Immature natural killer cell (primary cell): ENCODE measurements around the gene RASAL2. TPM values are rescaled to one million over a fixed set of nuclear protein-coding genes. Genes with fewer than 3 reads are reported as not detected.
"Not testable (repeated sequence)": the region's sequence is repeated elsewhere in the genome, so short reads cannot be mapped to it uniquely, and the experiment has no call there.

Experiments
- DNase-seq, 3 donors: peaks; one replicate each; pipeline ENCODE4 v3.0.0; 2022; ENCODE audit warnings: mixed read lengths in 1 of 3
- H3K27ac Mint-ChIP-seq, 6 donors: one replicate each; pipeline ENCODE4 v1.8.0; 2020; ENCODE audit warnings: mixed read lengths in 6 of 6, mild to moderate bottlenecking in 5 of 6, inconsistent platforms in 4 of 6, moderate library complexity in 3 of 6
- H3K27me3 Mint-ChIP-seq, 3 donors: one replicate each; pipeline ENCODE4 v1.8.0; 2020 to 2021; ENCODE audit warnings: low read depth in 3 of 3, mild to moderate bottlenecking in 3 of 3, mixed read lengths in 3 of 3, moderate library complexity in 3 of 3, inconsistent platforms in 1 of 3
- H3K36me3 Mint-ChIP-seq, 3 donors: one replicate each; pipeline ENCODE4 v1.8.0; 2020; ENCODE audit warnings: mixed read lengths in 3 of 3, inconsistent platforms in 2 of 3, mild to moderate bottlenecking in 2 of 3
- H3K4me1 Mint-ChIP-seq, 2 donors: one replicate each; pipeline ENCODE4 v1.8.0; 2020; ENCODE audit warnings: inconsistent platforms in 2 of 2, mild to moderate bottlenecking in 2 of 2, mixed read lengths in 2 of 2, moderate library complexity in 1 of 2
- H3K4me3 Mint-ChIP-seq, 5 donors: one replicate each; pipeline ENCODE4 v1.8.0; 2020; ENCODE audit warnings: mild to moderate bottlenecking in 5 of 5, mixed read lengths in 5 of 5, inconsistent platforms in 3 of 5, moderate library complexity in 3 of 5
- H3K9me3 Mint-ChIP-seq, 6 donors: one replicate each; pipeline ENCODE4 v1.8.0; 2020; ENCODE audit warnings: mild to moderate bottlenecking in 6 of 6, mixed read lengths in 6 of 6, inconsistent platforms in 4 of 6, moderate library complexity in 3 of 6
- polyA plus RNA-seq, 3 donors: library from polyadenylated mRNA; unstranded; fragments of 300-500 nt; fragmentation: Illumina TruSeq; gene quantifications; one replicate each; pipeline ENCODE4 v1.2.3, GENCODE V29; 2021

The RASAL2 gene
- polyA plus RNA-seq, 3 donors from 2014 or later: not detected

GRCh38 chr1:178379807-178380206 lies 285.9 kb downstream of the RASAL2 start:
- no peak for DNase-seq
- no peak overlapping the region for H3K4me3 Mint-ChIP-seq
- no peaks in the 10 kb centered on the region for H3K36me3 Mint-ChIP-seq
- peaks cover 0 to 3% of the 10 kb centered on the region in 2 donors for H3K4me1 Mint-ChIP-seq
- H3K27me3 Mint-ChIP-seq: peaks cover 0 to 1% (median 0%) of the 10 kb centered on the region in 3 donors
- H3K9me3 Mint-ChIP-seq: peaks cover 0 to 3% (median under 1%) of the 10 kb centered on the region in 6 donors
- no peak overlapping the region for H3K27ac Mint-ChIP-seq

DNA sequence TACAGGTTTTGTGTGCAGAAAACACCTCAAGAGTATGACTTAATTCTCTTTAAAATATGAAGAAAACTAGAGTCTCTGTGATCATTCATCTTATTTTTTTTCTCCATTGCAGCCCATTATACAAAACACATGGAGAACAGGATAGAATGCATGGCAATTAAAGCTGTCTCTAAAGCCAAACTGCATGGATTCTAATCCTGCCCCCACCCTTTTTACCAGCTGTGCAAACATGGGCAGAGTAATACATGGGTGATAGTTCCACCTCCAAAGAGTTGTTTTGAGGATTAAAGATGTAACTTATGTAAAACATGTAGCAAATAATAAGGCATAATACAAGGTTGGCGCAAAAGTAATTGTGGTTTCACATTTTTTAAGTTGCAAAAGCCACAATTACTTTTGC lies 288.5 kb downstream of the RASAL2 start:
- Mint-ChIP-seq H3K4me3 (no peak overlapping the region), H3K9me3 (peaks cover 0 to 3% (median under 1%) of the 10 kb centered on the region in 6 donors), H3K4me1 (peaks cover 0 to 3% of the 10 kb centered on the region in 2 donors), H3K36me3 (no peaks in the 10 kb centered on the region), H3K27ac (no peak overlapping the region), H3K27me3 (peaks cover 0 to 5% (median 0%) of the 10 kb centered on the region in 3 donors)
- DNase-seq: no peak

- peaks cover 0 to 3% of the 10 kb centered on the region in 2 donors for H3K4me1 Mint-ChIP-seq
- H3K27me3 Mint-ChIP-seq: peaks cover 0 to 3% (median 0%) of the 10 kb centered on the region in 3 donors
- DNase-seq: no peak
- peaks cover 0 to 3% (median 0%) of the 10 kb centered on the region in 6 donors for H3K9me3 Mint-ChIP-seq
- no peak overlapping the region for H3K4me3 Mint-ChIP-seq
- H3K36me3 Mint-ChIP-seq: no peaks in the 10 kb centered on the region
- H3K27ac Mint-ChIP-seq: no peak overlapping the region
Observed at GRCh38 chr1:178385662-178386061, 291.8 kb downstream of the RASAL2 start.

- DNase-seq: no peak
- no peaks in the 10 kb centered on the region for H3K36me3 Mint-ChIP-seq
- H3K27me3 Mint-ChIP-seq: peaks cover 0 to 5% (median 0%) of the 10 kb centered on the region in 3 donors
- no peaks in the 10 kb centered on the region for H3K4me1 Mint-ChIP-seq
- no peak overlapping the region for H3K4me3 Mint-ChIP-seq
- H3K9me3 Mint-ChIP-seq: peaks cover 0 to 3% (median 0%) of the 10 kb centered on the region in 6 donors
- no peak overlapping the region for H3K27ac Mint-ChIP-seq
Observed at GRCh38 chr1:178388418-178389145, 294.7 kb downstream of the RASAL2 start.

GRCh38 chr1:178389441-178389840 lies 295.5 kb downstream of the RASAL2 start:
- Mint-ChIP-seq H3K4me3 (no peak overlapping the region), H3K27me3 (peaks cover 0 to 5% (median 0%) of the 10 kb centered on the region in 3 donors), H3K36me3 (no peaks in the 10 kb centered on the region), H3K4me1 (no peaks in the 10 kb centered on the region), H3K9me3 (peaks cover 0 to 5% (median 0%) of the 10 kb centered on the region in 6 donors), H3K27ac (no peak overlapping the region)
- DNase-seq: no peak

DNA sequence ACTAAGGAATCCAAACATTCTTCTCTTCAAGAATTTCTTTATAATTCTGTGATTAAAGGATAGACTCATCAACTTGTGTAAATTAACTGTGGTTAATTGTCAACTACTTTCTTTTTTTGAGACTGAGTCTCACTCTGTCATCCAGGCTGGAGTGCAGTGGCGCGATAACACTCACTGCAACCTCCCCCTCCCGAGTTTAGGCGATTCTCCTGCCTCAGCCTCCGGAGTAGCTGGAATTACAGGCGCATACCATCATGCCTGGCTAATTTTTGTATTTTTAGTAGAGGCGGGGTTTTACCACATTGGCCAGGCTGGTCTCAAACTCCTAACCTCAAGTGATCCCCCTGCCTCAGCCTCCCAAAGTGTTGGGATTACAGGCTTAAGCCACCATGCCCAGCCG lies 296.4 kb downstream of the RASAL2 start:
- not testable (repeated sequence) for H3K36me3 Mint-ChIP-seq, H3K27me3 Mint-ChIP-seq, H3K27ac Mint-ChIP-seq, DNase-seq, H3K9me3 Mint-ChIP-seq, H3K4me3 Mint-ChIP-seq, H3K4me1 Mint-ChIP-seq

GRCh38 chr1:178393370-178393769 lies 299.5 kb downstream of the RASAL2 start:
- Mint-ChIP-seq H3K27ac (no peak overlapping the region), H3K4me1 (no peaks in the 10 kb centered on the region), H3K9me3 (peaks cover 0 to 5% (median under 1%) of the 10 kb centered on the region in 6 donors), H3K36me3 (no peaks in the 10 kb centered on the region), H3K27me3 (peaks cover 0 to 1% (median 0%) of the 10 kb centered on the region in 3 donors), H3K4me3 (no peak overlapping the region)
- DNase-seq: no peak

- Mint-ChIP-seq H3K27ac (no peak overlapping the region), H3K9me3 (peaks cover 0 to 5% (median 1%) of the 10 kb centered on the region in 6 donors), H3K27me3 (peaks cover 0 to 2% (median 1%) of the 10 kb centered on the region in 3 donors), H3K4me3 (no peak overlapping the region), H3K36me3 (no peaks in the 10 kb centered on the region), H3K4me1 (no peaks in the 10 kb centered on the region)
- DNase-seq: no peak
Observed at GRCh38 chr1:178396789-178397188, 302.9 kb downstream of the RASAL2 start.

- Mint-ChIP-seq H3K9me3 (peaks cover 0 to 5% (median 1%) of the 10 kb centered on the region in 6 donors), H3K4me1 (no peaks in the 10 kb centered on the region), H3K36me3 (no peaks in the 10 kb centered on the region), H3K27me3 (peaks cover 0 to 2% (median 1%) of the 10 kb centered on the region in 3 donors), H3K27ac (no peak overlapping the region), H3K4me3 (no peak overlapping the region)
- DNase-seq: no peak
Observed at GRCh38 chr1:178397678-178398077, 303.8 kb downstream of the RASAL2 start.

DNA sequence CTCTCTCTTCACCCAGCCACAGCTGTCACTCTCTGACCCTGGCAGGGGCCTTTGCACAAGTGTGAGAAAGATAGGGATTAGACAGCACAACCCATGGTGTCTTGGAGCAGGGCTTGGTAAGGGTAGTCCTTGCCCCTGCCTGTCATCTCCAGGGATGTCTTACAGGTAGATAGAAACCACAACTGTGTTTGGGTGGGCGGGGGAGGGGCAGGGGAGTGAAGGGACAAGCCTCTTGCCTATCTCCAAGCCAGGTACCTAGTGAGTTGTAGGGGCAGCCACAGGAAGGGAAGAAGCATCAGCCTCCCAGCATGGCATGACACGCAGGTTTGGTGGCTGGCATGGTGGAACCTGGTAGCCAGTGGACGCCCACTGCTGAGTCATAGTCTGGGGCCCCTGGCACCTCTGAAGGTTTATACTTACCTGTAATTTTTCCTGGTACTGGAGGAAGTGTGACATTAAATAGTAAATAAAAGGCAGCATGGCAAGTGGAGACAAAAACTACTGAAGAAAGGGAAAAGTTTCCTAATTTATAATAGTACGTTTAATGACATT lies 305.3 kb downstream of the RASAL2 start:
- DNase-seq: no peak
- H3K4me1 Mint-ChIP-seq: no peaks in the 10 kb centered on the region
- H3K9me3 Mint-ChIP-seq: peaks cover 0 to 5% (median 0%) of the 10 kb centered on the region in 6 donors
- H3K27me3 Mint-ChIP-seq: peaks cover 0 to 2% (median 0%) of the 10 kb centered on the region in 3 donors
- H3K27ac Mint-ChIP-seq: no peak overlapping the region
- no peaks in the 10 kb centered on the region for H3K36me3 Mint-ChIP-seq
- H3K4me3 Mint-ChIP-seq: no peak overlapping the region

- peaks cover 0 to 8% (median 1%) of the 10 kb centered on the region in 6 donors for H3K9me3 Mint-ChIP-seq
- no peaks in the 10 kb centered on the region for H3K27me3 Mint-ChIP-seq
- H3K4me1 Mint-ChIP-seq: no peaks in the 10 kb centered on the region
- no peak overlapping the region for H3K27ac Mint-ChIP-seq
- no peak overlapping the region for H3K4me3 Mint-ChIP-seq
- H3K36me3 Mint-ChIP-seq: peaks cover 0 to 4% (median 0%) of the 10 kb centered on the region in 3 donors
- DNase-seq: no peak
Observed at GRCh38 chr1:178405137-178405536, 311.2 kb downstream of the RASAL2 start.

DNA sequence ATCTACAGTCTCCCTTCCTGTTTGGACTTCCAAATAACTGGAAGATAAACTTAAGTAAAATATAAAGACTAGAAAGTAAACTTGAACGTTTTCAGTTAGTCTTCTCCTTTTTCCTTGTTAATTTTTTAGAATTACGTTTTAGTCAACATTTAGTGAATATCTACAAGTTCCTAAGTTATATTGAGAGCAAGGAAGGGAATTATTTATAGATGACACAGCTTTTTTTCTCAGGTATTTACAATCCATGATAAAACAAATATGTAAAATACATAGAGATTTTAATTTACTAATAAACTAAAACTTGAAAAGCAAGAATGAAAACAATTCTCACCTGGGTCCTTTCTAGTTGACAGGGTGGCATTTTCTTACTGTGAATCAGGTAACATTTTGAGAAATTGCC lies 313.3 kb downstream of the RASAL2 start:
- H3K36me3 Mint-ChIP-seq: peaks cover 0 to 4% (median 0%) of the 10 kb centered on the region in 3 donors
- peaks cover 3 to 7% of the 10 kb centered on the region in 2 donors for H3K4me1 Mint-ChIP-seq
- DNase-seq: no peak
- H3K9me3 Mint-ChIP-seq: peaks cover 0 to 10% (median 5%) of the 10 kb centered on the region in 6 donors
- peaks cover 0 to 2% (median 0%) of the 10 kb centered on the region in 3 donors for H3K27me3 Mint-ChIP-seq
- no peak overlapping the region for H3K4me3 Mint-ChIP-seq
- no peak overlapping the region for H3K27ac Mint-ChIP-seq

DNA sequence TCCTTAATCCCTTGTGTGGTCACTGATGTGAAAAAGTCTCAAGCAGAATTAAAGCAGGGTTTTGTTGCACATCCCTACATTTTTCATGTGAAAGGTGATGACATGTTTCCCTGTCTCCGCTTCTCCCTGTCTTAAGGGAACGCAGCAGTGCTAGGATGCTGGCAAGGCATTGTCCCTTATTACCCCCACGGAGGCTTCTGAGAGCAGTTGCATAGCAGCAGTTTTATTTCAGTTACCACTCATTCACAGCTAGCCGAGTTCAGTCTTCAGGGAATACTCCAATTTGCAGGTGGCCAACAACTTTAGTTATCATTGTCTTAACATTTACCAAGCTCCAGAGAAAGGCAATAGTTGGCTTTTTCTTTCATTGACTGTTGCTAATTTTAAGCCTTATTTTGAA lies 313.8 kb downstream of the RASAL2 start:
- Mint-ChIP-seq H3K36me3 (peaks cover 0 to 4% (median 0%) of the 10 kb centered on the region in 3 donors), H3K4me1 (peaks cover 3 to 12% of the 10 kb centered on the region in 2 donors), H3K4me3 (no peak overlapping the region), H3K9me3 (peaks cover 0 to 10% (median 5%) of the 10 kb centered on the region in 6 donors), H3K27ac (no peak overlapping the region), H3K27me3 (peaks cover 0 to 2% (median 0%) of the 10 kb centered on the region in 3 donors)
- DNase-seq: no peak

DNA sequence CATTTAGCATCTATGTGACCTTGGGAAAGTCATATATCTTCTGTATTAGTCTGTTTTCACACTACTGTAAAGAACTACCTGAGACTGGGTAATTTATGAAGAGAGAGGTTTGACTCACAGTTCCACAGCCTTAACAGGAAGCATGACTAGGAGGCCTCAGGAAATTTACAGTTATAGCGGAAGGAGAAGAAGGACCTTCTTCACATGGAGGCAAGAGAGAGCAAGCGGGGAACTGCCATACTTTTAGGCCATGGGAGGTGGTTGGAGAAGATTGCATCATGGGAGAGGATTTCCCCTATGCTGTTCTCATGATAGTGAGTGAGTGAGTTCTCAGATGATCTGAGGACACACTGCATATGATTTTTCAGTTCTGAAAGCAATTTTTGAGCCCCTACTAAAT lies 315.0 kb downstream of the RASAL2 start:
- Mint-ChIP-seq H3K4me3 (no peak overlapping the region), H3K9me3 (peaks cover 0 to 10% (median 4%) of the 10 kb centered on the region in 6 donors), H3K4me1 (peaks cover 3 to 17% of the 10 kb centered on the region in 2 donors), H3K27ac (no peak overlapping the region), H3K27me3 (peaks cover 0 to 4% (median 2%) of the 10 kb centered on the region in 3 donors), H3K36me3 (peaks cover 0 to 4% (median 0%) of the 10 kb centered on the region in 3 donors)
- DNase-seq: no peak
